DOHH2 (cell line): ENCODE data around the gene MAP4K3.

Experiments
- H3F3A ChIP-seq: fragments of 200-600 bp; sonication (generic), shearing (Covaris generic); 2 replicates; pipeline ENCODE4 v1.6.0; 2016; ENCODE audit warnings: antibody characterized with exemption, mild to moderate bottlenecking; ENCODE audit not compliant: control insufficient read depth, insufficient read depth
- H3K27ac ChIP-seq: fragments of 200-600 bp; sonication (generic); 2 replicates; pipeline ENCODE4 v1.5.1; 2014; ENCODE audit warnings: low read depth, mild to moderate bottlenecking, low read length, moderate library complexity
- H3K27me3 ChIP-seq: fragments of 200-600 bp; sonication (generic); 2 replicates; pipeline ENCODE4 v1.6.1; 2014; ENCODE audit warnings: mild to moderate bottlenecking, low read length, mixed read lengths; ENCODE audit not compliant: control insufficient read depth
- H3K36me3 ChIP-seq: fragments of 200-600 bp; sonication (generic); 2 replicates; pipeline ENCODE4 v1.6.1; 2014; ENCODE audit warnings: mild to moderate bottlenecking, low read length, moderate library complexity, mixed read lengths; ENCODE audit not compliant: control insufficient read depth
- H3K4me1 ChIP-seq: fragments of 200-600 bp; sonication (generic); 2 replicates; pipeline ENCODE4 v1.6.1; 2014; ENCODE audit warnings: mild to moderate bottlenecking, low read length, mixed read lengths; ENCODE audit not compliant: control insufficient read depth
- H3K4me2 ChIP-seq: fragments of 200-600 bp; sonication (generic); 2 replicates; pipeline ENCODE4 v1.6.0; 2014; ENCODE audit warnings: mild to moderate bottlenecking, low read length, moderate library complexity
- H3K4me3 ChIP-seq: fragments of 200-600 bp; sonication (generic); 2 replicates; pipeline ENCODE4 v1.5.1; 2014; ENCODE audit warnings: mild to moderate bottlenecking, low read length, mixed read lengths
- H3K79me2 ChIP-seq: fragments of 200-600 bp; sonication (generic); 2 replicates; pipeline ENCODE4 v1.6.1; 2014; ENCODE audit warnings: mild to moderate bottlenecking, low read length, mixed read lengths; ENCODE audit not compliant: control insufficient read depth
- H3K9me2 ChIP-seq: fragments of 200-600 bp; sonication (generic); replicated peaks from 2 replicates; pipeline ENCODE4 v1.6.1; 2014; ENCODE audit warnings: mild to moderate bottlenecking, low read length, mixed read lengths; ENCODE audit not compliant: control insufficient read depth
- H3K9me3 ChIP-seq: fragments of 200-600 bp; sonication (generic); 2 replicates; pipeline ENCODE4 v1.6.1; 2014; ENCODE audit warnings: antibody characterized with exemption, low read length, mixed read lengths; ENCODE audit not compliant: control insufficient read depth, insufficient read depth
- H4K20me1 ChIP-seq: fragments of 200-600 bp; sonication (generic); 2 replicates; pipeline ENCODE4 v1.6.0; 2014; ENCODE audit warnings: low read depth, mild to moderate bottlenecking, antibody characterized with exemption, low read length, moderate library complexity; ENCODE audit not compliant: control insufficient read depth, insufficient read depth
- CTCF ChIP-seq: fragments of 200-600 bp; sonication (generic); IDR thresholded peaks from one replicate; pipeline ENCODE4 v1.5.1; 2014; ENCODE audit warnings: antibody characterized with exemption, mild to moderate bottlenecking, low read depth, low read length; ENCODE audit not compliant: poor library complexity, severe bottlenecking
- EZH2phosphoT487 ChIP-seq: fragments of 200-600 bp; sonication (generic); IDR thresholded peaks from 2 replicates; pipeline ENCODE4 v1.6.1; 2017; ENCODE audit warnings: borderline replicate concordance, mild to moderate bottlenecking, antibody characterized with exemption, low read length, moderate library complexity, mixed read lengths

Gene MAP4K3

GRCh38 chr2:39377226-39377939 is 59.7 kb downstream of the MAP4K3 start:
- Histone ChIP-seq H3K79me2 (0 out of 2 replicates have a peak, but pooled peaks cover 3% of the 10 kb centered on the region), H3K4me1 (peaks cover 29% of the 10 kb centered on the region), H3F3A (0 out of 2 replicates have a peak, but pooled peaks cover 3% of the 10 kb centered on the region), H3K9me3 (0 out of 2 replicates have a peak, but pooled peaks cover 3% of the 10 kb centered on the region), H3K4me3 (no peak overlapping the region), H3K4me2 (peak overlapping the region; percentile 32), H3K9me2 (no peaks in the 10 kb centered on the region), H3K27me3 (no peaks in the 10 kb centered on the region), H4K20me1 (no peaks in the 10 kb centered on the region), H3K27ac (no peak overlapping the region), H3K36me3 (peaks cover 5% of the 10 kb centered on the region)
- no peak for TF ChIP-seq CTCF
- TF ChIP-seq EZH2phosphoT487: no peak

- Histone ChIP-seq H3K27me3 (no peaks in the 10 kb centered on the region), H3K79me2 (0 out of 2 replicates have a peak, but pooled peaks cover 3% of the 10 kb centered on the region), H3F3A (0 out of 2 replicates have a peak, but pooled peaks cover 3% of the 10 kb centered on the region), H3K4me1 (peaks cover 27% of the 10 kb centered on the region), H4K20me1 (no peaks in the 10 kb centered on the region), H3K9me2 (no peaks in the 10 kb centered on the region), H3K9me3 (0 out of 2 replicates have a peak, but pooled peaks cover 3% of the 10 kb centered on the region), H3K27ac (no peak overlapping the region), H3K36me3 (peaks cover 5% of the 10 kb centered on the region), H3K4me3 (no peak overlapping the region), H3K4me2 (no peak overlapping the region)
- TF ChIP-seq EZH2phosphoT487: no peak
- TF ChIP-seq CTCF: no peak
These were observed 61.2 kb downstream of the MAP4K3 start for GRCh38 chr2:39375917-39376316.

- Histone ChIP-seq H3F3A (no peaks in the 10 kb centered on the region), H3K4me1 (peaks cover 10% of the 10 kb centered on the region), H3K4me2 (no peak overlapping the region), H4K20me1 (no peaks in the 10 kb centered on the region), H3K36me3 (peaks cover 5% of the 10 kb centered on the region), H3K9me2 (no peaks in the 10 kb centered on the region), H3K79me2 (no peaks in the 10 kb centered on the region), H3K4me3 (no peak overlapping the region), H3K27me3 (no peaks in the 10 kb centered on the region), H3K9me3 (0 out of 2 replicates have a peak, but pooled peaks cover 3% of the 10 kb centered on the region), H3K27ac (no peak overlapping the region)
- TF ChIP-seq EZH2phosphoT487 (no peak), CTCF (no peak)
These were observed 63.8 kb downstream of the MAP4K3 start for GRCh38 chr2:39373181-39373802.
